Measurements from ENCODE around the gene CDADC1.

DNA sequence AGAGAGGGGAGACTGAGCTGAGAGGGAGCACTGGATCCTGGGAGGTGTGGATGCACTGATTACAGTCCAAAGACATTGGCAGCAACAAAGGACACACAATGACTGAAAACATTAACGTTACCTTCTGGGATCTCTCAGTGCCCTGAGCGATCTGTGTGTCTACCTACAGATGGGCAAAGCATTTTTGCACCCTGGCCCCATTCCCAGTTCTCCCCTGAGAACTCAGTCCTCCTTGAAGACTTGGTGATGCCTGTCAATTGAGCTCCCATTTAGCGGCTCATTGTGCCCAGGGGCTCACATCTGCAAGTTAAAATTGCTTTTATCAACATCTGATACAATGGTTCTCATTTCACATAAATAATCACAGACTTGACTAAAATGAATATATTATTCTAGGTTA, 62.5 kb downstream of the CDADC1 start:
- no peak for TF ChIP-seq POLR2A (IDR thresholded peaks at IDR 0.05)
- TF ChIP-seq, protein P1, sequence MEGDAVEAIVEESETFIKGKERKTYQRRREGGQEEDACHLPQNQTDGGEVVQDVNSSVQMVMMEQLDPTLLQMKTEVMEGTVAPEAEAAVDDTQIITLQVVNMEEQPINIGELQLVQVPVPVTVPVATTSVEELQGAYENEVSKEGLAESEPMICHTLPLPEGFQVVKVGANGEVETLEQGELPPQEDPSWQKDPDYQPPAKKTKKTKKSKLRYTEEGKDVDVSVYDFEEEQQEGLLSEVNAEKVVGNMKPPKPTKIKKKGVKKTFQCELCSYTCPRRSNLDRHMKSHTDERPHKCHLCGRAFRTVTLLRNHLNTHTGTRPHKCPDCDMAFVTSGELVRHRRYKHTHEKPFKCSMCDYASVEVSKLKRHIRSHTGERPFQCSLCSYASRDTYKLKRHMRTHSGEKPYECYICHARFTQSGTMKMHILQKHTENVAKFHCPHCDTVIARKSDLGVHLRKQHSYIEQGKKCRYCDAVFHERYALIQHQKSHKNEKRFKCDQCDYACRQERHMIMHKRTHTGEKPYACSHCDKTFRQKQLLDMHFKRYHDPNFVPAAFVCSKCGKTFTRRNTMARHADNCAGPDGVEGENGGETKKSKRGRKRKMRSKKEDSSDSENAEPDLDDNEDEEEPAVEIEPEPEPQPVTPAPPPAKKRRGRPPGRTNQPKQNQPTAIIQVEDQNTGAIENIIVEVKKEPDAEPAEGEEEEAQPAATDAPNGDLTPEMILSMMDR (IDR thresholded peaks at IDR 0.05) = no peak
